ENCODE measurements around the gene KRT72. TPM values are rescaled to one million over a fixed set of nuclear protein-coding genes. Genes with fewer than 3 reads are reported as not detected.

KRT72 gene
- total and polyA plus RNA-seq, 2 donors (not counting 3 experiments of a cell fraction or from before 2014, with no cell fraction given), result not detected

DNA sequence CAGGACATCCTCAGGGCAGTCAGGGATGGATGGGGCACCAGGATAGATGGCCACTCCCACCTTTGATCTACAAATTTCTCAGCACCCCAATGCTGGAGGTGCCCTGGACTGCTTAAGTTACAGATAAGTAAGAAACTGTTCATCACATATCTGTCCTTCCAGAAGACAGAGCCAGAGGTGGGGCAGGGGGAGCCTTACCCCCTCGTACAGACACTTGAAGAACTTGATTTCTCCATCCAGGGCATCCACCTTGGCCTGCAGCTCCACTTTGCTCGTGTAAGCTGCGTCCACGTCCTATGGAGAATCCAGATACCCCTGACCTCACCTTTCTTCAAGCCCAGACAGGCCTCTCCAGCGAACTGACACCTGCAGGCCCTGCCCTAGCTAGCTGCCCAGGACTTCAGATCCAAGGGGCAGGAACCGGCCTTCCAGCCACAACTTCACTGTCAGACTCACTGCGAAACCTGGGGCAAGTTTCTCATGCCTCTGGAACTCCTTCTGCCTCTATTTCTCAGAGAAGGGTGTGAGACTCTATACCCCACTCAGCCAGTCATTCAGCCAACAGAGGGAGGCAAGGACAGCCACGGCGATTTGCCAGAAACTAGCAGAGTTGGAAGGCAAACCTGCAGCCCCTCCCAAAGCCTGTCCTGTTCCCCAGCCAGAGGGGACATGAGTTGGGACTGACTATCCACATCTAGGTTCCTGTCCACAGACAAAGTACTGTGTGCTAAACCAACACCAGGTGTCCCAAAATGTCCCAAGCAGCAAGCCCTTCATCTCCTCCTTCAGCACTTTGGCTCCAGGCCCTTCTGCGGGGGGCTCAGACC, 13.3 kb upstream of the KRT72 start:
- H3K79me2 ChIP-seq (ENCODE audit: control insufficient read depth, insufficient read depth, low read length), result no peaks in the 10 kb centered on the region
- intact Hi-C loops (cut with micrococcal nuclease) (no loop called here), dilution Hi-C loops (cut with MboI; ENCODE audit: extremely low pct_ligation_motif_present, low sequenced_read_pairs) (no loop called here)
- H3K9me1 ChIP-seq (replicated peaks; ENCODE audit: control insufficient read depth, extremely low read depth, insufficient read depth, low read length), result no peaks in the 10 kb centered on the region
- H3K36me3 ChIP-seq (ENCODE audit: control insufficient read depth in 2 of 2, extremely low read depth in 1 of 2, insufficient read depth in 2 of 2, low read length in 2 of 2), result no peaks in the 10 kb centered on the region
- no peaks in the 10 kb centered on the region for H3K4me1 ChIP-seq (ENCODE audit: control insufficient read depth, extremely low read depth, insufficient read depth, low read length)
- POLR2A ChIA-PET, result no interaction called here
- CTCF ChIA-PET, result no interaction called here
- no peaks in the 10 kb centered on the region for H3K9me3 ChIP-seq (replicated peaks; ENCODE audit: control insufficient read depth, insufficient read depth, low read length)
- no peaks in the 10 kb centered on the region for H4K20me1 ChIP-seq (replicated peaks; ENCODE audit: control insufficient read depth, extremely low read depth, insufficient read depth, low read length)
- no peak for TF ChIP-seq FOS (IDR thresholded peaks at IDR 0.05; ENCODE audit: borderline replicate concordance, insufficient read depth, low read length)
- no peak for TF ChIP-seq EZH2 (IDR thresholded peaks at IDR 0.05; ENCODE audit: borderline replicate concordance, low read depth, low read length, severe bottlenecking)
- TF ChIP-seq MYC (IDR thresholded peaks at IDR 0.05; ENCODE audit: low read depth, low read length), result no peak
- TF ChIP-seq JUN (IDR thresholded peaks at IDR 0.05; ENCODE audit: borderline replicate concordance, insufficient read depth, insufficient read length, low read depth), result no peak
- TF ChIP-seq POLR2A (IDR thresholded peaks at IDR 0.05; ENCODE audit: low read depth, low read length), result no peak
- TF ChIP-seq, protein P1, sequence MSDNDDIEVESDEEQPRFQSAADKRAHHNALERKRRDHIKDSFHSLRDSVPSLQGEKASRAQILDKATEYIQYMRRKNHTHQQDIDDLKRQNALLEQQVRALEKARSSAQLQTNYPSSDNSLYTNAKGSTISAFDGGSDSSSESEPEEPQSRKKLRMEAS (IDR thresholded peaks at IDR 0.05; ENCODE audit: insufficient read depth, insufficient read length), result no peak
- TF ChIP-seq, protein P2, sequence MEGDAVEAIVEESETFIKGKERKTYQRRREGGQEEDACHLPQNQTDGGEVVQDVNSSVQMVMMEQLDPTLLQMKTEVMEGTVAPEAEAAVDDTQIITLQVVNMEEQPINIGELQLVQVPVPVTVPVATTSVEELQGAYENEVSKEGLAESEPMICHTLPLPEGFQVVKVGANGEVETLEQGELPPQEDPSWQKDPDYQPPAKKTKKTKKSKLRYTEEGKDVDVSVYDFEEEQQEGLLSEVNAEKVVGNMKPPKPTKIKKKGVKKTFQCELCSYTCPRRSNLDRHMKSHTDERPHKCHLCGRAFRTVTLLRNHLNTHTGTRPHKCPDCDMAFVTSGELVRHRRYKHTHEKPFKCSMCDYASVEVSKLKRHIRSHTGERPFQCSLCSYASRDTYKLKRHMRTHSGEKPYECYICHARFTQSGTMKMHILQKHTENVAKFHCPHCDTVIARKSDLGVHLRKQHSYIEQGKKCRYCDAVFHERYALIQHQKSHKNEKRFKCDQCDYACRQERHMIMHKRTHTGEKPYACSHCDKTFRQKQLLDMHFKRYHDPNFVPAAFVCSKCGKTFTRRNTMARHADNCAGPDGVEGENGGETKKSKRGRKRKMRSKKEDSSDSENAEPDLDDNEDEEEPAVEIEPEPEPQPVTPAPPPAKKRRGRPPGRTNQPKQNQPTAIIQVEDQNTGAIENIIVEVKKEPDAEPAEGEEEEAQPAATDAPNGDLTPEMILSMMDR (IDR thresholded peaks at IDR 0.05; ENCODE audit: extremely low read depth in 1 of 2, insufficient read depth in 1 of 2, low read depth in 1 of 2, low read length in 2 of 2), result no peak
- TF ChIP-seq GATA2 (IDR thresholded peaks at IDR 0.05; ENCODE audit: insufficient read depth, insufficient read length, low read depth, low read length), result no peak
- no peak for TF ChIP-seq POLR2AphosphoS5 (IDR thresholded peaks at IDR 0.05; ENCODE audit: insufficient read depth, low read depth, low read length)
- H2AFZ ChIP-seq (ENCODE audit: low read depth, low read length), result no peak overlapping the region
- H3K4me3 ChIP-seq (replicated peaks in 1 of 3; ENCODE audit: insufficient read depth in 1 of 3, low read depth in 1 of 3, low read length in 3 of 3), result no peak overlapping the region
- DNase-seq (ENCODE audit: low read depth, low spot score) (no peak), FAIRE-seq (no peak)
- H3K4me2 ChIP-seq (ENCODE audit: insufficient read depth, low read length), result no peak overlapping the region
- no peak overlapping the region for H3K9ac ChIP-seq (replicated peaks; ENCODE audit: extremely low read depth, insufficient read depth, low read length)
- no TSS peak for BruUV-seq (replicated peaks)
- no peak overlapping the region for H3K27ac ChIP-seq (ENCODE audit: insufficient read depth, low read depth, low read length)
- H3K27me3 ChIP-seq (ENCODE audit: control insufficient read depth in 2 of 2, insufficient read depth in 2 of 2, low read length in 2 of 2), result no peaks in the 10 kb centered on the region
